Activated CD4-positive, alpha-beta memory T cell treated with anti-CD3 and anti-CD28 coated beads for 36 hours (primary cell): ENCODE data around the gene PFN3. TPM values are rescaled to one million over a fixed set of nuclear protein-coding genes. Genes with fewer than 3 reads are reported as not detected.
A peak's percentile ranks its signal among the peaks of the same experiment; 100 is the strongest.

Experiments
- CTCF ChIA-PET: fragments of 350-600 bp; sonication (Branson Sonifier 250); formaldehyde crosslinking; loops from one replicate; lab custom pipeline; 2021; ENCODE audit warnings: antibody characterized with exemption, inconsistent platforms; lab: Charles Lee
- POLR2A ChIA-PET: fragments of 350-600 bp; sonication (Branson Sonifier 250); formaldehyde crosslinking; loops from one replicate; lab custom pipeline; 2021; ENCODE audit warnings: antibody characterized with exemption; lab: Charles Lee
- DNase-seq: peaks from one replicate; pipeline ENCODE4 v3.0.0-alpha.2; 2020
- H3K27ac Mint-ChIP-seq: one replicate; pipeline ENCODE4 v1.8.0; 2021; ENCODE audit warnings: mixed read lengths
- H3K27me3 Mint-ChIP-seq: one replicate; pipeline ENCODE4 v1.8.0; 2021; ENCODE audit warnings: mixed read lengths
- H3K36me3 Mint-ChIP-seq: one replicate; pipeline ENCODE4 v1.8.0; 2021; ENCODE audit warnings: mixed read lengths
- H3K4me1 Mint-ChIP-seq: one replicate; pipeline ENCODE4 v1.8.0; 2021; ENCODE audit warnings: low read depth, mixed read lengths
- H3K4me3 Mint-ChIP-seq: one replicate; pipeline ENCODE4 v1.8.0; 2021; ENCODE audit warnings: mild to moderate bottlenecking, mixed read lengths
- H3K9me3 Mint-ChIP-seq: one replicate; pipeline ENCODE4 v1.8.0; 2021; ENCODE audit warnings: mixed read lengths
- intact Hi-C: fragments of 100-400 bp; cut with micrococcal nuclease; formaldehyde crosslinking; loops from one replicate; pipeline ENCODE4 v1.15.1; 2023
- total RNA-seq, 2 experiments: library from RNA; stranded (reverse); gene quantifications; one replicate each; pipeline ENCODE4 v1.2.3, GENCODE V29; 2021

The PFN3 gene
- total RNA-seq, 2 experiments from 2014 or later: not detected

- DNase-seq: peak; percentile 44
- Mint-ChIP-seq H3K4me3 (peak overlapping the region; percentile 67), H3K9me3 (no peaks in the 10 kb centered on the region), H3K36me3 (peaks cover 23% of the 10 kb centered on the region), H3K4me1 (peaks cover 64% of the 10 kb centered on the region), H3K27ac (peak overlapping the region; percentile 81), H3K27me3 (no peaks in the 10 kb centered on the region)
- CTCF ChIA-PET: interaction anchor here (1.7 to 29.1 kb wide), 5 partner anchors 10 to 135 kb away, joined by 4 to 624 read pairs (median 74); partner anchors contain the start of genes F12, GRK6 and PFN3
- intact Hi-C loops: loop anchor here (1.0 kb wide), 2 partner anchors 10 to 15 kb away; no protein-coding TSS in a partner anchor
- POLR2A ChIA-PET: interaction anchor here (0.6 to 14.3 kb wide), 11 partner anchors 9 to 91 kb away, joined by 3 to 319 read pairs (median 5); partner anchors contain the start of gene GRK6
These were observed 43.9 kb upstream of the PFN3 start for GRCh38 chr5:177444106-177445051.

GRCh38 chr5:177443144-177443983 is 42.9 kb upstream of the PFN3 start:
- POLR2A ChIA-PET: interaction anchor here (0.6 to 14.3 kb wide), 8 partner anchors 10 to 90 kb away, joined by 3 to 319 read pairs (median 5); partner anchors contain the start of gene GRK6
- DNase-seq: no peak
- intact Hi-C loops: no loop called here
- Mint-ChIP-seq H3K27me3 (no peaks in the 10 kb centered on the region), H3K4me3 (no peak overlapping the region), H3K4me1 (peaks cover 68% of the 10 kb centered on the region), H3K36me3 (peaks cover 29% of the 10 kb centered on the region), H3K27ac (peak overlapping the region; percentile 70), H3K9me3 (no peaks in the 10 kb centered on the region)
- CTCF ChIA-PET: interaction anchor here (1.7 to 29.1 kb wide), 5 partner anchors 11 to 134 kb away, joined by 4 to 624 read pairs (median 74); partner anchors contain the start of genes F12, GRK6 and PFN3

- ChIA-PET CTCF (interaction anchor here (0.6 to 29.1 kb wide), 4 partner anchors 10 to 37 kb away, joined by 4 to 624 read pairs (median 52); partner anchors contain the start of genes F12, GRK6 and PFN3), POLR2A (interaction anchor here (1.3 to 14.3 kb wide), 3 partner anchors 12 to 39 kb away, joined by 3 to 319 read pairs (median 81); partner anchors contain the start of gene GRK6)
- Mint-ChIP-seq H3K36me3 (peaks cover 40% of the 10 kb centered on the region), H3K9me3 (no peaks in the 10 kb centered on the region), H3K27me3 (no peaks in the 10 kb centered on the region), H3K4me3 (no peak overlapping the region), H3K27ac (no peak overlapping the region), H3K4me1 (peaks cover 69% of the 10 kb centered on the region)
- intact Hi-C loops: no loop called here
- DNase-seq: no peak
These were observed 41.8 kb upstream of the PFN3 start for GRCh38 chr5:177442066-177442826.

GRCh38 chr5:177440990-177441780 is 40.7 kb upstream of the PFN3 start:
- Mint-ChIP-seq H3K9me3 (no peaks in the 10 kb centered on the region), H3K4me3 (no peak overlapping the region), H3K27ac (peak overlapping the region; percentile 91), H3K4me1 (peaks cover 75% of the 10 kb centered on the region), H3K36me3 (peaks cover 47% of the 10 kb centered on the region), H3K27me3 (no peaks in the 10 kb centered on the region)
- intact Hi-C loops: loop anchor here (1.0 kb wide), 1 partner anchor 12 kb away; no protein-coding TSS in a partner anchor
- CTCF ChIA-PET: interaction anchor here (0.6 to 29.1 kb wide), 8 partner anchors 11 to 71 kb away, joined by 4 to 624 read pairs (median 10); partner anchors contain the start of genes F12, GRK6 and PFN3
- POLR2A ChIA-PET: interaction anchor here (0.9 to 14.3 kb wide), 7 partner anchors 11 to 83 kb away, joined by 3 to 319 read pairs (median 4); partner anchors contain the start of gene GRK6
- no peak for DNase-seq

- Mint-ChIP-seq H3K4me3 (peak overlapping the region; percentile 32), H3K27ac (peak overlapping the region; percentile 91), H3K36me3 (peaks cover 47% of the 10 kb centered on the region), H3K9me3 (no peaks in the 10 kb centered on the region), H3K4me1 (peaks cover 69% of the 10 kb centered on the region), H3K27me3 (no peaks in the 10 kb centered on the region)
- ChIA-PET CTCF (interaction anchor here (1.2 to 29.1 kb wide), 7 partner anchors 10 to 131 kb away, joined by 5 to 624 read pairs (median 10); partner anchors contain the start of genes F12, GRK6 and PFN3), POLR2A (interaction anchor here (0.9 to 14.3 kb wide), 7 partner anchors 11 to 82 kb away, joined by 3 to 319 read pairs (median 4); partner anchors contain the start of gene GRK6)
- intact Hi-C loops: loop anchor here (1.0 kb wide), 1 partner anchor 11 kb away; no protein-coding TSS in a partner anchor
- peak; percentile 86 for DNase-seq
These were observed 39.9 kb upstream of the PFN3 start for GRCh38 chr5:177440211-177440989.

- Mint-ChIP-seq H3K4me3 (no peak overlapping the region), H3K4me1 (peaks cover 66% of the 10 kb centered on the region), H3K27ac (peak overlapping the region; percentile 91), H3K9me3 (no peaks in the 10 kb centered on the region), H3K27me3 (no peaks in the 10 kb centered on the region), H3K36me3 (peaks cover 53% of the 10 kb centered on the region)
- ChIA-PET CTCF (interaction anchor here (0.7 to 29.1 kb wide), 9 partner anchors 9 to 130 kb away, joined by 3 to 624 read pairs (median 10); partner anchors contain the start of genes F12, GRK6 and PFN3), POLR2A (interaction anchor here (0.6 to 14.3 kb wide), 6 partner anchors 10 to 1621 kb away, joined by 3 to 319 read pairs (median 4); partner anchors contain the start of genes GRK6 and ZNF354C)
- DNase-seq: no peak
- intact Hi-C loops: loop anchor here (1.0 kb wide), 1 partner anchor 10 kb away; no protein-coding TSS in a partner anchor
These were observed 39.1 kb upstream of the PFN3 start for GRCh38 chr5:177439518-177440053.

- H3K27me3 Mint-ChIP-seq: no peaks in the 10 kb centered on the region
- H3K9me3 Mint-ChIP-seq: no peaks in the 10 kb centered on the region
- ChIA-PET CTCF (interaction anchor here (1.1 to 29.1 kb wide), 6 partner anchors 8 to 49 kb away, joined by 4 to 624 read pairs (median 24); partner anchors contain the start of genes F12, GRK6 and PFN3), POLR2A (interaction anchor here (3.9 to 14.3 kb wide), 2 partner anchors 9 to 16 kb away, joined by 29 to 319 read pairs; partner anchors contain the start of gene GRK6)
- no peak for DNase-seq
- intact Hi-C loops: no loop called here
- peaks cover 61% of the 10 kb centered on the region for H3K36me3 Mint-ChIP-seq
- no peak overlapping the region for H3K4me3 Mint-ChIP-seq
- peak overlapping the region; percentile 73 for H3K27ac Mint-ChIP-seq
- H3K4me1 Mint-ChIP-seq: peaks cover 67% of the 10 kb centered on the region
These were observed 38.0 kb upstream of the PFN3 start for GRCh38 chr5:177438468-177438867.

GRCh38 chr5:177437623-177438022 is 37.2 kb upstream of the PFN3 start:
- Mint-ChIP-seq H3K4me3 (no peak overlapping the region), H3K27me3 (no peaks in the 10 kb centered on the region), H3K9me3 (no peaks in the 10 kb centered on the region), H3K4me1 (peaks cover 75% of the 10 kb centered on the region), H3K27ac (peak overlapping the region; percentile 64), H3K36me3 (peaks cover 67% of the 10 kb centered on the region)
- DNase-seq: no peak
- ChIA-PET POLR2A (interaction anchor here (0.6 to 14.3 kb wide), 3 partner anchors 8 to 17 kb away, joined by 4 to 319 read pairs (median 29); partner anchors contain the start of gene GRK6), CTCF (interaction anchor here (0.9 to 29.1 kb wide), 5 partner anchors 8 to 48 kb away, joined by 3 to 624 read pairs (median 4); partner anchors contain the start of genes F12 and PFN3)
- intact Hi-C loops: no loop called here
